MG63 (cell line): ENCODE data around the gene ZNF681. TPM values are rescaled to one million over a fixed set of nuclear protein-coding genes. Genes with fewer than 3 reads are reported as not detected.
"Not testable (repeated sequence)": the region's sequence is repeated elsewhere in the genome, so short reads cannot be mapped to it uniquely, and the experiment has no call there.

ENCODE experiments used
- DNase-seq: peaks from one replicate; pipeline ENCODE4 v3.0.0-alpha.2; 2020
- H3K27me3 ChIP-seq: fragments of 250-450 bp; sonication (Bioruptor Pico); 2 replicates; pipeline ENCODE4 v1.5.1; 2020; ENCODE audit warnings: mild to moderate bottlenecking, moderate library complexity
- H3K36me3 ChIP-seq: fragments of 250-450 bp; sonication (Bioruptor Pico); 2 replicates; pipeline ENCODE4 v1.5.1; 2020; ENCODE audit warnings: mild to moderate bottlenecking, moderate library complexity
- H3K4me3 ChIP-seq: fragments of 250-450 bp; sonication (Bioruptor Pico); 2 replicates; pipeline ENCODE4 v1.5.1; 2020; ENCODE audit warnings: mild to moderate bottlenecking, moderate library complexity
- H3K9me3 ChIP-seq: fragments of 250-450 bp; sonication (Bioruptor Pico); 2 replicates; pipeline ENCODE4 v1.5.1; 2020; ENCODE audit warnings: mild to moderate bottlenecking, moderate library complexity
- total RNA-seq: library from RNA; depleted of rRNA; stranded (reverse); fragments of >200 nt; shearing (Covaris generic); gene quantifications from 2 replicates; pipeline ENCODE4 v1.2.3, GENCODE V29; 2014; ENCODE audit warnings: low replicate concordance

ZNF681 gene
- total RNA-seq, 1 experiment from 2014 or later, result 0.07 TPM

DNA sequence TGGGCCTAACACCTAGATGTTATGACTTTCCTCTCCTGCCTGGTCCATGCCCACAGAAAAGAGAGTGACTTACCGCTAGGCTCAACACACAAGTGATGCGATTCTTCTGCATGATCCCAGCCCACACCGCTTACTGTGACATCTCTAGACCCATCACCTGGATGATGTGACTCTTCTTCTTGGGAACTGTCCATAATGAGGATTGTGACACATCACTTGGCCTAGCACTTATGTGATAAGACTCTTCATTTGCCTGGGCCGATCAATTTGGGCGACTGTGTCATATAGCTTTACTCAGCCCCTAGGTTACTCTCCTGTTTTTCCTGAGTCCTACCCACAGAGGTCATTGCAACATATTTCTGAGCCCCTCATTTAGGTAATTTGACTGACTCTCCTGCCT is 19.9 kb upstream of the ZNF681 start:
- no peak for DNase-seq
- no peaks in the 10 kb centered on the region for H3K36me3 ChIP-seq
- H3K4me3 ChIP-seq, result no peak overlapping the region
- H3K27me3 ChIP-seq, result no peaks in the 10 kb centered on the region
- no peaks in the 10 kb centered on the region for H3K9me3 ChIP-seq

DNA sequence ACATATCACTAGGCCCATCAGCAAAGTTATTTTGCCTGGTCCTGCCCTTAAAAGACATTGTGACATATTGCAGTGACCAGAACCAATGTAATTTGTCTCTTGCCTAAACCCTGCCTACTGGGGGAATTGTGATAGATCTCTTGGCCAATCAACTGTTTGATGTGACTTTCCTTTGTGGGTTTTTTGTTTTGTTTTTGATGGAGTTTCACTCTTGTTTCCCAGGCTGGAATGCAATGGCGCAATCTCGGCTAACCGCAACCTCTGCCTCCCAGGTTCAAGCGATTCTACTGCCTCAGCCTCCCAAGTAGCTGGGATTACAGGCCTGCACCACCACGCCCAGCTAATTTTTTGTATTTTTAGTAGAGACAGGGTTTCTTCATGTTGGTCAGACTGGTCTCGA is 19.3 kb upstream of the ZNF681 start:
- H3K9me3 ChIP-seq, H3K27me3 ChIP-seq, DNase-seq, H3K36me3 ChIP-seq, H3K4me3 ChIP-seq: not testable (repeated sequence)

DNA sequence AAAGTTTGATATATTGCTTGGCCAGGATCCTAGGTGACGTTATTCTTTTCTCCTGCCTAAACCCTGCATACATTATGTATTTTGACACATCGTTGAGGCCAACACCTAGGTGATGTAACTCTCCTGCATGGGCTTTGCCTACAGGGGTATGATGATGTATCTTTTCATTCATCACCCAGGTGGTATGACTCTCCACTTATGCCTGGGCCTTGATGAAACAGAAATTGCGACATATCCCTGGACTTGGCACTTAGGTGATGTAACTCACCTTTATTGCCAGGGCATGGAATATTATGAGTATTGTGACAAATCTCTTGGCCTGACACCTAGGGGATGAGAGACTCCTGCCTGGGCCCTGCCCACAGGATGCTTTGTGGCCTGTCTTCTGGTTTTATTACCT is 18.5 kb upstream of the ZNF681 start:
- Histone ChIP-seq H3K27me3 (no peaks in the 10 kb centered on the region), H3K4me3 (no peak overlapping the region), H3K9me3 (no peaks in the 10 kb centered on the region), H3K36me3 (no peaks in the 10 kb centered on the region)
- no peak for DNase-seq

GRCh38 chr19:23776507-23777205 is 18.0 kb upstream of the ZNF681 start:
- Histone ChIP-seq H3K9me3 (no peaks in the 10 kb centered on the region), H3K36me3 (no peaks in the 10 kb centered on the region), H3K4me3 (no peak overlapping the region), H3K27me3 (no peaks in the 10 kb centered on the region)
- DNase-seq, result no peak

DNA sequence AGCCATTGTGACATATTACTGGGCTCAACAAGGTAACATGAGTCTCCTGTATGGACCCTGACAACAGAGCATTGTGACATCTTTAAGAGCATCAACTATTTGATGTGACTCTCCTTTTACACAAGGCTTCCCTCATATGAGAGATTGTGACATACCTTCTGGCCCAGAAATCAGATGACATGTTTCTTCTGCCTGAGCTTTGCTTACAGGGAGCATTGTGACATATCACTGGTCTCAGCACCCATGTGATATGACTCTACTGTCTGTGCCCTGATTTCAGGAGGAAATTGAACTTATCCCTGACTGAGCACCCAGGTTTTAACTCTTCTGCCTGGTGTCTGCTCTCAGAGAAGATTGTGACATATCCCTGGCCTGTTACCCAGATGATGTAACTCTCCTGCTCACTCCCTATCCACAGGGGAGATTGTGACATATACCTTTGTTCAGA is 15.9 kb upstream of the ZNF681 start:
- Histone ChIP-seq H3K27me3 (no peaks in the 10 kb centered on the region), H3K36me3 (no peaks in the 10 kb centered on the region), H3K9me3 (no peaks in the 10 kb centered on the region), H3K4me3 (no peak overlapping the region)
- DNase-seq, result no peak

GRCh38 chr19:23774106-23774505 is 15.4 kb upstream of the ZNF681 start:
- no peak for DNase-seq
- Histone ChIP-seq H3K27me3 (no peaks in the 10 kb centered on the region), H3K36me3 (no peaks in the 10 kb centered on the region), H3K9me3 (no peaks in the 10 kb centered on the region), H3K4me3 (no peak overlapping the region)

DNA sequence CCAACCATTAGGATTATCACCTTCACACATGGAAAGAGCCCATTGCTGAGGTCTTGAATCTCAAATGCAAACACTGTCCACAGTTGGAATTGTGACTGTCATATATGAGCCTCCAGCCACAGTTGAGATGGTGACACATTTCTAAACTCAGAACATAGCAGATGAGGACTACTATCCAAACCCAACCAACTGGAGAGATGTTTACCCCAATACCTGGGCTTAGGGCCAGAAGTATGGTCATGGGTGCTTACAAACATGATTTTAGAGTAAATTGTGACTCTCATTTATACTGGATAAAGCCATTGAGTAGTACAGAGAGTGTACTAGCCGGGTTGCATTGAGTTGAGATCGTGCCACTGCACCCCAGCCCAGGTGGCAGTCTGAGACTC is 14.0 kb upstream of the ZNF681 start:
- no peaks in the 10 kb centered on the region for H3K27me3 ChIP-seq
- H3K4me3 ChIP-seq, result no peak overlapping the region
- H3K9me3 ChIP-seq, result no peaks in the 10 kb centered on the region
- no peak for DNase-seq
- no peaks in the 10 kb centered on the region for H3K36me3 ChIP-seq

DNA sequence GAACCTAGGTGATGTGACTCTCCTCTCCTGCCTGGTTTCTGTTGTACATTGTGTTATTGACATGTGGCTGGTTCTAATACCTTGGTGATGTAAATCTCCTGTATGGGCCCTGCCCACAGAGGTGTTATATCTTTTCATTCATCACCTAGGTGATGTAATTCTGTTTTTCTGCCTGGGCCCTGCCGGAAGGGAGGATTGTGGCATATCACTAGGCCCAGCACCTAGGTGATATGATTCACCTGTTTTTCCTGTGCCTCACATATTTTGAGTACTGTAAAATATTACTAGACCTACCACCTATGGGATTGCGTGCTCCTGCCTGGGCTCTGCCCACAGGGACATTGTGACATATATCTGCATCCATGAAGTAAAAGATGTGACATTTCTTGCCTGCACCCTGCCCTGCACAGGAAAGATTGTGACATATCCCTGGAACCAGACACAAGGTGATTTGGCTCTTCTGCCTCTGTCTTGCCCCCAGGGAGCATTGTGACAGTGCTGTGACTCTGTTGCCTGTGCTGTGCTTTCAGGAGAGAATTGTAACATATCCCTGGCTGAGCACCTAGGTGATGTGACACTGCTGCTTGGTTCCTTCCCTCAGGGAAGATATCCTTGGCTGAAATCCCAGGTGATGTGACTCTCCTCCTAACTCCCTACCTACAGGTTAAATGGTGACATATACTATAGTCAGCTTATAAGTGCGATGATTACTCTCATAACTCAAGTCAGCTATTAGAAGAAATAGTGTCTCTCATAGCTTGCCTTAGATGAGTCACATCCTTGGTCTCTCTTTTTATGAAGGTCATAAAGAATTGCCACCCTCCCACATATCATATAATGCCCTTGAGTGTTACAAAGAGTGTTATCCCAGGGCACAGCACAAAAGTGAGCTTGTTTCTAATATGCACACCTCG is 13.3 kb upstream of the ZNF681 start:
- Histone ChIP-seq H3K36me3 (no peaks in the 10 kb centered on the region), H3K27me3 (no peaks in the 10 kb centered on the region), H3K4me3 (no peak overlapping the region), H3K9me3 (no peaks in the 10 kb centered on the region)
- no peak for DNase-seq

- H3K27me3 ChIP-seq, result no peaks in the 10 kb centered on the region
- no peaks in the 10 kb centered on the region for H3K36me3 ChIP-seq
- H3K9me3 ChIP-seq, result no peaks in the 10 kb centered on the region
- no peak overlapping the region for H3K4me3 ChIP-seq
- DNase-seq, result no peak
Measured at GRCh38 chr19:23771316-23771715, 12.6 kb upstream of the ZNF681 start.

- H3K9me3 ChIP-seq, result no peaks in the 10 kb centered on the region
- H3K27me3 ChIP-seq, result no peaks in the 10 kb centered on the region
- no peak overlapping the region for H3K4me3 ChIP-seq
- H3K36me3 ChIP-seq, result no peaks in the 10 kb centered on the region
- DNase-seq, result no peak
Measured at GRCh38 chr19:23770672-23771250, 12.1 kb upstream of the ZNF681 start.

- no peaks in the 10 kb centered on the region for H3K27me3 ChIP-seq
- no peaks in the 10 kb centered on the region for H3K36me3 ChIP-seq
- H3K9me3 ChIP-seq, result no peaks in the 10 kb centered on the region
- no peak for DNase-seq
- no peak overlapping the region for H3K4me3 ChIP-seq
Measured at GRCh38 chr19:23769691-23770468, 11.2 kb upstream of the ZNF681 start.

- DNase-seq, result no peak
- Histone ChIP-seq H3K27me3 (no peaks in the 10 kb centered on the region), H3K9me3 (no peaks in the 10 kb centered on the region), H3K36me3 (no peaks in the 10 kb centered on the region), H3K4me3 (no peak overlapping the region)
Measured at GRCh38 chr19:23766951-23767350, 8.3 kb upstream of the ZNF681 start.

- no peak for DNase-seq
- H3K4me3 ChIP-seq, result no peak overlapping the region
- no peaks in the 10 kb centered on the region for H3K27me3 ChIP-seq
- no peaks in the 10 kb centered on the region for H3K36me3 ChIP-seq
- no peaks in the 10 kb centered on the region for H3K9me3 ChIP-seq
Measured at GRCh38 chr19:23764781-23765180, 6.1 kb upstream of the ZNF681 start.

GRCh38 chr19:23762884-23763711 is 4.4 kb upstream of the ZNF681 start:
- Histone ChIP-seq H3K4me3 (no peak overlapping the region), H3K36me3 (no peaks in the 10 kb centered on the region), H3K9me3 (no peaks in the 10 kb centered on the region), H3K27me3 (no peaks in the 10 kb centered on the region)
- DNase-seq, result no peak

GRCh38 chr19:23762548-23762883 is 3.8 kb upstream of the ZNF681 start:
- H3K9me3 ChIP-seq, result no peaks in the 10 kb centered on the region
- no peak overlapping the region for H3K4me3 ChIP-seq
- no peaks in the 10 kb centered on the region for H3K36me3 ChIP-seq
- no peak for DNase-seq
- H3K27me3 ChIP-seq, result no peaks in the 10 kb centered on the region

- DNase-seq, H3K9me3 ChIP-seq, H3K36me3 ChIP-seq, H3K4me3 ChIP-seq, H3K27me3 ChIP-seq: not testable (repeated sequence)
Measured at GRCh38 chr19:23760326-23760725, 1.6 kb upstream of the ZNF681 start.
